AG09319 (cell line): ENCODE measurements around the gene MTMR6.

Source experiments
- DNase-seq: peaks from one replicate; pipeline ENCODE4 v3.0.0-alpha.2; 2010; ENCODE audit warnings: low read depth; ENCODE audit errors: extremely low read depth
- TF ChIP-seq, protein P1 (sequence below): IDR thresholded peaks from 2 replicates; pipeline ENCODE4 v1.5.1; 2011; ENCODE audit warnings: low read depth, mild to moderate bottlenecking, inconsistent platforms, low read length, moderate library complexity

The MTMR6 gene

DNA sequence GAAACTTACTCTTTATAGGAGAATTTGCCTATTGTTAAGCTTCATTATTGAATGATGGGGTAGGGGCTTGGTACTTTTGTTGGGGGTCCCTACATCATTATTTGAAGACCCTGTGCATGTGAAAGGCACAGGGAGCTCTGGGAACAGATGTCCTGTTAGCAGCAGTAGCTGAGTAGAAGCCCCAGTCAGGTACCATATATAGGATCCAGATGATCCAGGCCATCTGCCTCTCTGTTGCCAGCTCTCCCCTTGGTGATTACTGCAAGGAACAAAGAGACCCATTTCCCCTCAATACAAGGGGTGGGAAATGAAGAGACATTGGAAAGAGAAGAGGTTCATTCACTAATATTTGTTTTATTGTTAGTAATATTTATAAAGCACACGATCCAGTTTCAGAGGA lies 4.4 kb upstream of the MTMR6 start:
- no peak for DNase-seq
- TF ChIP-seq, protein P1, sequence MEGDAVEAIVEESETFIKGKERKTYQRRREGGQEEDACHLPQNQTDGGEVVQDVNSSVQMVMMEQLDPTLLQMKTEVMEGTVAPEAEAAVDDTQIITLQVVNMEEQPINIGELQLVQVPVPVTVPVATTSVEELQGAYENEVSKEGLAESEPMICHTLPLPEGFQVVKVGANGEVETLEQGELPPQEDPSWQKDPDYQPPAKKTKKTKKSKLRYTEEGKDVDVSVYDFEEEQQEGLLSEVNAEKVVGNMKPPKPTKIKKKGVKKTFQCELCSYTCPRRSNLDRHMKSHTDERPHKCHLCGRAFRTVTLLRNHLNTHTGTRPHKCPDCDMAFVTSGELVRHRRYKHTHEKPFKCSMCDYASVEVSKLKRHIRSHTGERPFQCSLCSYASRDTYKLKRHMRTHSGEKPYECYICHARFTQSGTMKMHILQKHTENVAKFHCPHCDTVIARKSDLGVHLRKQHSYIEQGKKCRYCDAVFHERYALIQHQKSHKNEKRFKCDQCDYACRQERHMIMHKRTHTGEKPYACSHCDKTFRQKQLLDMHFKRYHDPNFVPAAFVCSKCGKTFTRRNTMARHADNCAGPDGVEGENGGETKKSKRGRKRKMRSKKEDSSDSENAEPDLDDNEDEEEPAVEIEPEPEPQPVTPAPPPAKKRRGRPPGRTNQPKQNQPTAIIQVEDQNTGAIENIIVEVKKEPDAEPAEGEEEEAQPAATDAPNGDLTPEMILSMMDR = no peak

- TF ChIP-seq, protein P1 = no peak
- DNase-seq = no peak
Measured at GRCh38 chr13:25288966-25289365, 1.7 kb upstream of the MTMR6 start.

- TF ChIP-seq, protein P1 = no peak
- no peak for DNase-seq
Measured at GRCh38 chr13:25286308-25286968, 850 bp downstream of the MTMR6 start.

DNA sequence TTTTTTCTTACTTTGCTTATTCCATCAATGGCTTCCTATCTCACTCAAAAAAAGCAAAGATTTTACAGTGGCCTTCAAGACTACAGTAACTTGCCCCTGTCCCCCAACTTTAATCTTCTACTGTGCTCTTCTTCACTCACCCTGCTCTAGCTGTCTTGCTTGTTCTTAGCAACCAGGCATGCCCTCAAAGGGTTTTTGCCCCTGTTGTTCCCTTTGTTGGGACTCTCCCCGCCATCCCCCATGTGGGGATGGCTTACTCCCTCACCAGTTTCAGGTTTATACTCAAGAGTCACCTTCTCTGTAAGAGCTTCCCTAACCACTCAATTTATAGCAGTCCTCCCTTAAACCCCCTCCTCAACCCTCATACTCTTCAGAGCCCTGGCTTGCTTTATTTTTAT lies 5.4 kb downstream of the MTMR6 start:
- no peak for DNase-seq

GRCh38 chr13:25281193-25281934 lies 5.9 kb downstream of the MTMR6 start:
- TF ChIP-seq, protein P1 = no peak
- no peak for DNase-seq

More for the DNA sequence above, 5.4 kb downstream of the MTMR6 start:
- TF ChIP-seq, protein P1 = no peak

DNA sequence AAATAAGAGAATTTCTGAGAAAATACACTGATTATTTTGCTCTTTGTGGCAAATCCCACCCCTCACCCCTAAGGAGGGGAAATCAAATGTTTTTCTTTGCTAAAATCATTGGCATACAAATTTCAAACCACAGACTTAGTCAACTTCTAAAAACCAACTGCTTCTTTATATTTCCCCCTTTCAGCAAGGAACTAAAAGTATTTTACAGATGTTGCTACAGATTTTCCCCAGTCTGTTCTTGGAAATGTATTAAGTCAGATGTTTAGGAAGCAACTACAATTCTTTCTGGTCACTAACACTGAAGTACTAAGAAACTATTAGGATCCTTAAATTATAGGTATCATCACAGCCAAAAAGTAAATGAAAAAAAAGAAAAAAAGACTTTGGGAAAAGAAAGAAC lies 6.9 kb downstream of the MTMR6 start:
- TF ChIP-seq, protein P1 = no peak

GRCh38 chr13:25276748-25277147 lies 10.5 kb downstream of the MTMR6 start:
- DNase-seq = no peak
- TF ChIP-seq, protein P1 = no peak

More for the DNA sequence above, 6.9 kb downstream of the MTMR6 start:
- DNase-seq = no peak
